Smooth muscle cell (in vitro differentiated cells): ENCODE results near the gene SNX19. TPM values are rescaled to one million over a fixed set of nuclear protein-coding genes. Genes with fewer than 3 reads are reported as not detected.

Experiments
- DNase-seq: peaks from one replicate; lab custom pipeline; 2025; ENCODE audit not compliant: unreplicated experiment; lab: John Stamatoyannopoulos, UW
- H2AFZ ChIP-seq: fragments of 200-600 bp; sonication (generic); 2 replicates; pipeline ENCODE4 v1.6.0; 2016; ENCODE audit warnings: antibody characterized with exemption, low read depth, mild to moderate bottlenecking
- H3F3A ChIP-seq: fragments of 200-600 bp; sonication (generic); 2 replicates; pipeline ENCODE4 v1.6.0; 2017; ENCODE audit warnings: antibody characterized with exemption, low read depth
- H3K27ac ChIP-seq: fragments of 200-600 bp; sonication (generic); 2 replicates; pipeline ENCODE4 v1.5.1; 2016; ENCODE audit warnings: low read depth, mild to moderate bottlenecking
- H3K27me3 ChIP-seq: fragments of 200-600 bp; sonication (generic); 2 replicates; pipeline ENCODE4 v1.6.1; 2016; ENCODE audit warnings: low read depth, mild to moderate bottlenecking
- H3K36me3 ChIP-seq: fragments of 200-600 bp; sonication (generic); 2 replicates; pipeline ENCODE4 v1.5.1; 2016; ENCODE audit warnings: low read depth
- H3K4me1 ChIP-seq: fragments of 200-600 bp; sonication (generic); 2 replicates; pipeline ENCODE4 v1.5.1; 2016; ENCODE audit warnings: low read depth
- H3K4me2 ChIP-seq: fragments of 200-600 bp; sonication (generic); 2 replicates; pipeline ENCODE4 v1.6.0; 2016; ENCODE audit warnings: mild to moderate bottlenecking
- H3K4me3 ChIP-seq: fragments of 200-600 bp; sonication (generic); 2 replicates; pipeline ENCODE4 v1.5.1; 2016; ENCODE audit warnings: mild to moderate bottlenecking
- H3K79me2 ChIP-seq: fragments of 200-600 bp; sonication (generic); 2 replicates; pipeline ENCODE4 v1.6.0; 2016; ENCODE audit warnings: low read depth, mild to moderate bottlenecking
- H3K9ac ChIP-seq: fragments of 200-600 bp; sonication (generic); 2 replicates; pipeline ENCODE4 v1.6.0; 2016; ENCODE audit warnings: low read depth
- H3K9me3 ChIP-seq: fragments of 200-600 bp; sonication (generic); replicated peaks from 2 replicates; pipeline ENCODE4 v1.5.1; 2016; ENCODE audit warnings: low read depth
- H4K20me1 ChIP-seq: fragments of 200-600 bp; sonication (generic); 2 replicates; pipeline ENCODE4 v1.6.0; 2016; ENCODE audit warnings: low read depth
- WGBS: methylation state at CpG from one replicate; pipeline ENCODE4 v1.1.7; 2016; ENCODE audit warnings: low lambda C conversion rate; 5-methylcytosine and 5-hydroxymethylcytosine counted together
- polyA plus RNA-seq: library from polyadenylated mRNA; unstranded; fragments of >200 nt; fragmentation: Nextera tagmentation; extraction: Ambion mirVana; gene quantifications from 2 replicates; pipeline ENCODE4 v1.2.1, GENCODE V29; 2016
- total RNA-seq: library from RNA; depleted of rRNA; stranded (reverse); fragments of >200 nt; gene quantifications from 2 replicates; pipeline ENCODE4 v1.2.3, GENCODE V29; 2014
- TF ChIP-seq, protein P1 (sequence below): fragments of 200-600 bp; sonication (generic); IDR thresholded peaks from 2 replicates; pipeline ENCODE4 v1.5.1; 2017; ENCODE audit warnings: borderline replicate concordance, mild to moderate bottlenecking, antibody characterized with exemption; ENCODE audit not compliant: insufficient read depth, poor library complexity, severe bottlenecking

The SNX19 gene
- total and polyA plus RNA-seq, 2 experiments from 2014 or later, result 15.1 to 59.5 TPM

GRCh38 chr11:130861902-130862860, 54.1 kb downstream of the SNX19 start:
- H3K4me2 ChIP-seq, result peak overlapping the region; percentile 82
- H3K79me2 ChIP-seq, result no peaks in the 10 kb centered on the region
- H3K27ac ChIP-seq, result no peak overlapping the region
- H3K9ac ChIP-seq, result no peak overlapping the region
- H2AFZ ChIP-seq, result no peak overlapping the region
- no peaks in the 10 kb centered on the region for H3K27me3 ChIP-seq
- DNase-seq, result peak; percentile 62
- no peaks in the 10 kb centered on the region for H3K36me3 ChIP-seq
- 23% methylated on average over 29 of the region's 30 CpGs for WGBS
- H3K9me3 ChIP-seq, result no peaks in the 10 kb centered on the region
- H4K20me1 ChIP-seq, result no peaks in the 10 kb centered on the region
- H3K4me1 ChIP-seq, result peaks cover 7% of the 10 kb centered on the region
- no peaks in the 10 kb centered on the region for H3F3A ChIP-seq
- peak overlapping the region; percentile 37 for H3K4me3 ChIP-seq
- TF ChIP-seq, protein P1, sequence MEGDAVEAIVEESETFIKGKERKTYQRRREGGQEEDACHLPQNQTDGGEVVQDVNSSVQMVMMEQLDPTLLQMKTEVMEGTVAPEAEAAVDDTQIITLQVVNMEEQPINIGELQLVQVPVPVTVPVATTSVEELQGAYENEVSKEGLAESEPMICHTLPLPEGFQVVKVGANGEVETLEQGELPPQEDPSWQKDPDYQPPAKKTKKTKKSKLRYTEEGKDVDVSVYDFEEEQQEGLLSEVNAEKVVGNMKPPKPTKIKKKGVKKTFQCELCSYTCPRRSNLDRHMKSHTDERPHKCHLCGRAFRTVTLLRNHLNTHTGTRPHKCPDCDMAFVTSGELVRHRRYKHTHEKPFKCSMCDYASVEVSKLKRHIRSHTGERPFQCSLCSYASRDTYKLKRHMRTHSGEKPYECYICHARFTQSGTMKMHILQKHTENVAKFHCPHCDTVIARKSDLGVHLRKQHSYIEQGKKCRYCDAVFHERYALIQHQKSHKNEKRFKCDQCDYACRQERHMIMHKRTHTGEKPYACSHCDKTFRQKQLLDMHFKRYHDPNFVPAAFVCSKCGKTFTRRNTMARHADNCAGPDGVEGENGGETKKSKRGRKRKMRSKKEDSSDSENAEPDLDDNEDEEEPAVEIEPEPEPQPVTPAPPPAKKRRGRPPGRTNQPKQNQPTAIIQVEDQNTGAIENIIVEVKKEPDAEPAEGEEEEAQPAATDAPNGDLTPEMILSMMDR, result peak; percentile 100

- DNase-seq, result no peak
- Histone ChIP-seq H3F3A (no peaks in the 10 kb centered on the region), H4K20me1 (no peaks in the 10 kb centered on the region), H3K4me2 (no peak overlapping the region), H3K27me3 (no peaks in the 10 kb centered on the region), H3K9me3 (no peaks in the 10 kb centered on the region), H2AFZ (no peak overlapping the region), H3K27ac (no peak overlapping the region), H3K79me2 (no peaks in the 10 kb centered on the region), H3K36me3 (no peaks in the 10 kb centered on the region), H3K4me3 (no peak overlapping the region), H3K4me1 (peaks cover 7% of the 10 kb centered on the region), H3K9ac (no peak overlapping the region)
- TF ChIP-seq, protein P1, result no peak
- 91% methylated on average over 14 of the region's 14 CpGs for WGBS
These were observed 55.0 kb downstream of the SNX19 start for GRCh38 chr11:130861283-130861682.

- no peak overlapping the region for H3K27ac ChIP-seq
- 96% methylated on average over 1 of the region's 1 CpG for WGBS
- TF ChIP-seq, protein P1, result no peak
- H4K20me1 ChIP-seq, result no peaks in the 10 kb centered on the region
- H3K4me1 ChIP-seq, result no peaks in the 10 kb centered on the region
- H3K4me3 ChIP-seq, result no peak overlapping the region
- H2AFZ ChIP-seq, result no peak overlapping the region
- no peaks in the 10 kb centered on the region for H3K36me3 ChIP-seq
- no peaks in the 10 kb centered on the region for H3K79me2 ChIP-seq
- H3K27me3 ChIP-seq, result no peaks in the 10 kb centered on the region
- H3K4me2 ChIP-seq, result no peak overlapping the region
- H3K9ac ChIP-seq, result no peak overlapping the region
- H3F3A ChIP-seq, result no peaks in the 10 kb centered on the region
- DNase-seq, result no peak
- no peaks in the 10 kb centered on the region for H3K9me3 ChIP-seq
These were observed 56.4 kb downstream of the SNX19 start for GRCh38 chr11:130859886-130860285.
